ENCODE results near the gene SLC28A1. TPM values are rescaled to one million over a fixed set of nuclear protein-coding genes. Genes with fewer than 3 reads are reported as not detected.

SLC28A1 gene
- total RNA-seq, 1 experiment from 2014 or later: 0.13 TPM

- Histone ChIP-seq H2BK20ac (ENCODE audit: low read depth, low read length, poor library complexity, severe bottlenecking) (no peak overlapping the region), H2BK15ac (ENCODE audit: low read depth, low read length) (no peak overlapping the region), H4K20me1 (ENCODE audit: control insufficient read depth, insufficient read depth, insufficient read length) (no peaks in the 10 kb centered on the region), H3T11ph (ENCODE audit: low read length) (no peak overlapping the region), H3K56ac (ENCODE audit: insufficient read length, low read depth, low read length) (no peak overlapping the region), H3K79me2 (ENCODE audit: insufficient read depth, low read length) (no peaks in the 10 kb centered on the region), H4K5ac (ENCODE audit: insufficient read length, low read depth, low read length) (no peak overlapping the region), H3K4me1 (ENCODE audit: insufficient read depth, low read length) (no peaks in the 10 kb centered on the region), H3K18ac (ENCODE audit: insufficient read length, low read depth, low read length) (no peak overlapping the region), H3K79me1 (ENCODE audit: insufficient read depth, low read depth, low read length, poor library complexity, severe bottlenecking) (no peaks in the 10 kb centered on the region), H3K9ac (ENCODE audit: extremely low read depth, insufficient read length, low read length) (no peak overlapping the region), H3K14ac (ENCODE audit: insufficient read depth, low read length) (no peak overlapping the region), H2AK5ac (ENCODE audit: insufficient read length, low read length) (no peak overlapping the region), H3K27me3 (ENCODE audit: insufficient read depth, low read length) (no peaks in the 10 kb centered on the region), H3K23me2 (ENCODE audit: insufficient read length, low read depth, low read length, poor library complexity, severe bottlenecking) (no peaks in the 10 kb centered on the region), H3K4ac (ENCODE audit: low read depth, low read length) (no peak overlapping the region), H2BK12ac (ENCODE audit: insufficient read length, low read depth, low read length) (no peak overlapping the region), H4K91ac (ENCODE audit: insufficient read length, low read depth, low read length) (no peak overlapping the region), H3K23ac (ENCODE audit: insufficient read length, low read depth, low read length) (no peak overlapping the region), H2AFZ (ENCODE audit: low read length) (no peak overlapping the region), H2BK5ac (ENCODE audit: insufficient read length, low read length) (no peak overlapping the region), H4K8ac (replicated peaks; ENCODE audit: insufficient read length, low read depth, low read length) (no peak overlapping the region), H3K27ac (ENCODE audit: insufficient read length, low read depth, low read length) (no peak overlapping the region), H2BK120ac (ENCODE audit: low read depth, low read length, poor library complexity, severe bottlenecking) (no peak overlapping the region), H3K4me2 (ENCODE audit: insufficient read depth, insufficient read length, low read length) (no peak overlapping the region), H3K9me3 (ENCODE audit: control insufficient read depth, low read depth, low read length) (no peaks in the 10 kb centered on the region)
- no peak overlapping the region for H3K27ac Mint-ChIP-seq
- peaks cover 3% of the 10 kb centered on the region in 2 experiments; a peak in 2 of 4 replicates for H3K4me1 Mint-ChIP-seq
- DNase-seq: no peak
- no CpG with 5 or more reads among the region's 3 CpGs for WGBS (ENCODE audit: extremely low coverage, insufficient read length, low lambda C conversion rate)
- no peaks in the 10 kb centered on the region for H3K36me3 Mint-ChIP-seq (ENCODE audit: insufficient read depth in 1 of 3, low read depth in 3 of 3)
- no peak overlapping the region for H3K4me3 Mint-ChIP-seq
- no peaks in the 10 kb centered on the region for H3K27me3 Mint-ChIP-seq (ENCODE audit: low read depth)
- TF ChIP-seq, protein P1, sequence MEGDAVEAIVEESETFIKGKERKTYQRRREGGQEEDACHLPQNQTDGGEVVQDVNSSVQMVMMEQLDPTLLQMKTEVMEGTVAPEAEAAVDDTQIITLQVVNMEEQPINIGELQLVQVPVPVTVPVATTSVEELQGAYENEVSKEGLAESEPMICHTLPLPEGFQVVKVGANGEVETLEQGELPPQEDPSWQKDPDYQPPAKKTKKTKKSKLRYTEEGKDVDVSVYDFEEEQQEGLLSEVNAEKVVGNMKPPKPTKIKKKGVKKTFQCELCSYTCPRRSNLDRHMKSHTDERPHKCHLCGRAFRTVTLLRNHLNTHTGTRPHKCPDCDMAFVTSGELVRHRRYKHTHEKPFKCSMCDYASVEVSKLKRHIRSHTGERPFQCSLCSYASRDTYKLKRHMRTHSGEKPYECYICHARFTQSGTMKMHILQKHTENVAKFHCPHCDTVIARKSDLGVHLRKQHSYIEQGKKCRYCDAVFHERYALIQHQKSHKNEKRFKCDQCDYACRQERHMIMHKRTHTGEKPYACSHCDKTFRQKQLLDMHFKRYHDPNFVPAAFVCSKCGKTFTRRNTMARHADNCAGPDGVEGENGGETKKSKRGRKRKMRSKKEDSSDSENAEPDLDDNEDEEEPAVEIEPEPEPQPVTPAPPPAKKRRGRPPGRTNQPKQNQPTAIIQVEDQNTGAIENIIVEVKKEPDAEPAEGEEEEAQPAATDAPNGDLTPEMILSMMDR (conservative IDR thresholded peaks at IDR 0.05): no peak
- no peaks in the 10 kb centered on the region; a peak in 1 of 5 replicates for H3K9me3 Mint-ChIP-seq
Measured at GRCh38 chr15:84940399-84940798, 55.9 kb downstream of the SLC28A1 start.

All from H9 (cell line).